ENCODE measurements around the gene DDX51.

Gene DDX51

GRCh38 chr12:132166801-132167591 is 22.9 kb upstream of the DDX51 start:
- no peak for DNase-seq

- DNase-seq: no peak
These were observed 22.0 kb upstream of the DDX51 start for GRCh38 chr12:132166093-132166492.

GRCh38 chr12:132165584-132165983 is 21.5 kb upstream of the DDX51 start:
- DNase-seq: no peak

GRCh38 chr12:132164426-132164825 is 20.3 kb upstream of the DDX51 start:
- no peak for DNase-seq

GRCh38 chr12:132163911-132164288 is 19.8 kb upstream of the DDX51 start:
- DNase-seq: no peak

- no peak for DNase-seq
These were observed 19.2 kb upstream of the DDX51 start for GRCh38 chr12:132163041-132163910.

- no peak for DNase-seq
These were observed 18.5 kb upstream of the DDX51 start for GRCh38 chr12:132162508-132163031.

- DNase-seq: no peak
These were observed 17.8 kb upstream of the DDX51 start for GRCh38 chr12:132161796-132162507.

GRCh38 chr12:132161036-132161781 is 17.1 kb upstream of the DDX51 start:
- no peak for DNase-seq

GRCh38 chr12:132160601-132161035 is 16.5 kb upstream of the DDX51 start:
- no peak for DNase-seq

GRCh38 chr12:132160016-132160415 is 15.9 kb upstream of the DDX51 start:
- no peak for DNase-seq

- no peak for DNase-seq
These were observed 15.5 kb upstream of the DDX51 start for GRCh38 chr12:132159555-132160003.

GRCh38 chr12:132158677-132159554 is 14.8 kb upstream of the DDX51 start:
- DNase-seq: no peak

- no peak for DNase-seq
These were observed 13.8 kb upstream of the DDX51 start for GRCh38 chr12:132157733-132158409.

- DNase-seq: no peak
These were observed 12.6 kb upstream of the DDX51 start for GRCh38 chr12:132156573-132157325.

GRCh38 chr12:132155771-132156572 is 11.9 kb upstream of the DDX51 start:
- DNase-seq: no peak

GRCh38 chr12:132154941-132155770 is 11.0 kb upstream of the DDX51 start:
- no peak for DNase-seq

- no peak for DNase-seq
These were observed 10.2 kb upstream of the DDX51 start for GRCh38 chr12:132154341-132154761.

Measured in activated T-cell treated with anti-CD3 and anti-CD28 coated beads for 4 hours (primary cell).